Anterior cingulate cortex (tissue), 58 donors: ENCODE measurements around the gene ISOC1.

Experiments
- DNase-seq, 58 donors: peaks; one replicate each; lab custom pipeline; 2025; lab: John Stamatoyannopoulos, UW

ISOC1 gene

GRCh38 chr5:129094087-129094923 is at the start of gene ISOC1:
Gene ISOC1 (plus strand): TSS chr5:129094749. CDS start chr5:129094767, 18 bp downstream.
- DNase-seq, result peak in 57 of 58 donors; percentile 23 to 92 (median 84)

- no peak for DNase-seq
Measured at GRCh38 chr5:129046151-129046550, 48.4 kb upstream of the ISOC1 start.

GRCh38 chr5:129048509-129048908 is 46.0 kb upstream of the ISOC1 start:
- DNase-seq, result no peak

GRCh38 chr5:129049126-129049799 is 45.3 kb upstream of the ISOC1 start:
- no peak for DNase-seq

- DNase-seq, result no peak
Measured at GRCh38 chr5:129051283-129051682, 43.3 kb upstream of the ISOC1 start.

GRCh38 chr5:129053438-129053837 is 41.1 kb upstream of the ISOC1 start:
- no peak for DNase-seq

GRCh38 chr5:129057329-129057728 is 37.2 kb upstream of the ISOC1 start:
- no peak for DNase-seq

- no peak for DNase-seq
Measured at GRCh38 chr5:129061849-129062248, 32.7 kb upstream of the ISOC1 start.

- DNase-seq, result peak in 13 of 58 donors; percentile 2 to 68 (median 9)
Measured at GRCh38 chr5:129063483-129064113, 31.0 kb upstream of the ISOC1 start.

GRCh38 chr5:129065721-129066120 is 28.8 kb upstream of the ISOC1 start:
- DNase-seq, result no peak

- DNase-seq, result no peak
Measured at GRCh38 chr5:129067745-129068144, 26.8 kb upstream of the ISOC1 start.

GRCh38 chr5:129069292-129069691 is 25.3 kb upstream of the ISOC1 start:
- peak in 1 of 58 donors; percentile 9 for DNase-seq

- no peak for DNase-seq
Measured at GRCh38 chr5:129073111-129073510, 21.4 kb upstream of the ISOC1 start.

GRCh38 chr5:129074903-129075302 is 19.6 kb upstream of the ISOC1 start:
- DNase-seq, result no peak

GRCh38 chr5:129077433-129078075 is 17.0 kb upstream of the ISOC1 start:
- DNase-seq, result no peak

GRCh38 chr5:129078247-129078646 is 16.3 kb upstream of the ISOC1 start:
- no peak for DNase-seq

GRCh38 chr5:129078660-129079059 is 15.9 kb upstream of the ISOC1 start:
- no peak for DNase-seq

GRCh38 chr5:129079496-129079895 is 15.1 kb upstream of the ISOC1 start:
- peak in 3 of 58 donors; percentile 2 to 38 (median 19) for DNase-seq

GRCh38 chr5:129080766-129081165 is 13.8 kb upstream of the ISOC1 start:
- DNase-seq, result no peak

GRCh38 chr5:129082225-129083136 is 12.1 kb upstream of the ISOC1 start:
- no peak for DNase-seq
